ENCODE measurements around the gene GSTA4. TPM values are rescaled to one million over a fixed set of nuclear protein-coding genes. Genes with fewer than 3 reads are reported as not detected.

The GSTA4 gene
- total and polyA plus RNA-seq, 2 donors (not counting 3 experiments of a cell fraction or from before 2014, with no cell fraction given) = 15.0 to 24.6 TPM

- no TSS peak for BruUV-seq (replicated peaks)
- Histone ChIP-seq H4K20me1 (replicated peaks; ENCODE audit: control insufficient read depth, extremely low read depth, insufficient read depth, low read length) (no peaks in the 10 kb centered on the region), H3K4me2 (ENCODE audit: insufficient read depth, low read length) (no peak overlapping the region), H3K27ac (ENCODE audit: insufficient read depth, low read depth, low read length) (no peak overlapping the region), H3K27me3 (ENCODE audit: control insufficient read depth in 2 of 2, insufficient read depth in 2 of 2, low read length in 2 of 2) (peaks cover 0 to 3% of the 10 kb centered on the region in 2 experiments), H3K36me3 (ENCODE audit: control insufficient read depth in 2 of 2, extremely low read depth in 1 of 2, insufficient read depth in 2 of 2, low read length in 2 of 2) (no peaks in the 10 kb centered on the region), H2AFZ (ENCODE audit: low read depth, low read length) (no peak overlapping the region), H3K9ac (replicated peaks; ENCODE audit: extremely low read depth, insufficient read depth, low read length) (no peak overlapping the region), H3K4me3 (replicated peaks in 1 of 3; ENCODE audit: insufficient read depth in 1 of 3, low read depth in 1 of 3, low read length in 3 of 3) (no peak overlapping the region), H3K9me1 (replicated peaks; ENCODE audit: control insufficient read depth, extremely low read depth, insufficient read depth, low read length) (no peaks in the 10 kb centered on the region), H3K79me2 (ENCODE audit: control insufficient read depth, insufficient read depth, low read length) (no peaks in the 10 kb centered on the region), H3K9me3 (replicated peaks; ENCODE audit: control insufficient read depth, insufficient read depth, low read length) (no peaks in the 10 kb centered on the region), H3K4me1 (ENCODE audit: control insufficient read depth, extremely low read depth, insufficient read depth, low read length) (no peaks in the 10 kb centered on the region)
- ChIA-PET CTCF (no interaction called here), POLR2A (no interaction called here)
- no peak for FAIRE-seq
- TF ChIP-seq MYC (IDR thresholded peaks at IDR 0.05; ENCODE audit: low read depth, low read length) (no peak), EZH2 (IDR thresholded peaks at IDR 0.05; ENCODE audit: borderline replicate concordance, low read depth, low read length, severe bottlenecking) (no peak), POLR2A (IDR thresholded peaks at IDR 0.05; ENCODE audit: low read depth, low read length) (no peak), JUN (IDR thresholded peaks at IDR 0.05; ENCODE audit: borderline replicate concordance, insufficient read depth, insufficient read length, low read depth) (no peak), CTCF (IDR thresholded peaks at IDR 0.05; ENCODE audit: extremely low read depth in 1 of 2, insufficient read depth in 1 of 2, low read depth in 1 of 2, low read length in 2 of 2) (no peak), FOS (IDR thresholded peaks at IDR 0.05; ENCODE audit: borderline replicate concordance, insufficient read depth, low read length) (no peak), POLR2AphosphoS5 (IDR thresholded peaks at IDR 0.05; ENCODE audit: insufficient read depth, low read depth, low read length) (no peak), GATA2 (IDR thresholded peaks at IDR 0.05; ENCODE audit: insufficient read depth, insufficient read length, low read depth, low read length) (no peak)
- TF ChIP-seq, protein P1, sequence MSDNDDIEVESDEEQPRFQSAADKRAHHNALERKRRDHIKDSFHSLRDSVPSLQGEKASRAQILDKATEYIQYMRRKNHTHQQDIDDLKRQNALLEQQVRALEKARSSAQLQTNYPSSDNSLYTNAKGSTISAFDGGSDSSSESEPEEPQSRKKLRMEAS (IDR thresholded peaks at IDR 0.05; ENCODE audit: insufficient read depth, insufficient read length) = no peak
- dilution Hi-C loops (cut with MboI; ENCODE audit: extremely low pct_ligation_motif_present, low sequenced_read_pairs) = no loop called here
- no peak for DNase-seq (ENCODE audit: low read depth, low spot score)
- intact Hi-C loops (cut with micrococcal nuclease) = no loop called here
Measured at GRCh38 chr6:52958546-52959255, 36.4 kb downstream of the GSTA4 start.

Data from endothelial cell of umbilical vein (primary cell).